K562 (cell line): Measurements from ENCODE around the gene RCN2. TPM values are rescaled to one million over a fixed set of nuclear protein-coding genes. Genes with fewer than 3 reads are reported as not detected.
"Not testable (repeated sequence)": the region's sequence is repeated elsewhere in the genome, so short reads cannot be mapped to it uniquely, and the experiment has no call there.

Source experiments
- ATAC-seq: fragments of 200-7000 bp; cut with Tn5 transposase; 3 replicates; pipeline ENCODE4 v1.9.1; 2020; ENCODE audit warnings: moderate library complexity
- BruUV-seq: library from RNA; stranded (reverse); fragments of 400-500 nt; replicated peaks from 2 replicates; lab custom pipeline; 2021; lab: Mats Ljungman, UMichigan
- CTCF ChIA-PET: fragments of 300-600 bp; formaldehyde crosslinking; extraction: SDS; loops from one replicate; lab custom pipeline; 2021; ENCODE audit warnings: low intra/inter-chr PET ratio; lab: Yijun Ruan, JAX
- POLR2A ChIA-PET: fragments of 300-600, 350-650 bp; sonication (Branson Sonifier 250); formaldehyde crosslinking; extraction: SDS; loops from one replicate; lab custom pipeline; 2021; ENCODE audit warnings: antibody characterized with exemption, inconsistent platforms; lab: Yijun Ruan, JAX
- DNase-seq, 4 experiments: peaks; one replicate each; pipeline versions ENCODE4 v3.0.0 to v3.0.0-alpha.2; 2011 to 2018; ENCODE audit warnings: low spot score in 3 of 4, mixed read lengths in 3 of 4; ENCODE audit errors: extremely low read depth in 1 of 4
- FAIRE-seq: peaks from 2 replicates; lab custom pipeline; 2011; peaks lifted over from hg19 to GRCh38; lab: Jason Lieb, UNC
- H2AFZ ChIP-seq: 2 replicates; pipeline ENCODE4 v1.6.0; 2011; ENCODE audit warnings: low read depth, low read length, control low read depth, inconsistent platforms
- H3K27ac ChIP-seq: fragments of 200-600 bp; 3 replicates; pipeline ENCODE4 v1.8.0; 2011; ENCODE audit warnings: low read depth, mild to moderate bottlenecking, control low read depth, inconsistent platforms, low read length, moderate library complexity, mixed read lengths; ENCODE audit errors: extremely low read depth
- H3K27me3 ChIP-seq, 2 experiments: fragments of 300-600 bp in 1 of 2; 2 replicates in 1 of 2; 3 replicates in 1 of 2; pipeline versions ENCODE4 v1.6.0 to v1.8.0; 2011; ENCODE audit warnings: inconsistent platforms in 2 of 2, low read length in 2 of 2, mild to moderate bottlenecking in 1 of 2, mixed read lengths in 1 of 2, moderate library complexity in 1 of 2; ENCODE audit not compliant: control insufficient read depth in 2 of 2, insufficient read depth in 2 of 2
- H3K36me3 ChIP-seq: fragments of 300-600 bp; 3 replicates; pipeline ENCODE4 v1.8.0; 2011; ENCODE audit warnings: mild to moderate bottlenecking, low read length, inconsistent platforms; ENCODE audit not compliant: control insufficient read depth, insufficient read depth
- H3K4me1 ChIP-seq, 2 experiments: fragments of 200-600 bp in 1 of 2; replicated peaks in 1 of 2; 2 replicates in 1 of 2; 3 replicates in 1 of 2; pipeline versions ENCODE4 v1.5.1 to v1.8.0; 2011; ENCODE audit warnings: inconsistent platforms in 2 of 2, low read length in 2 of 2, mild to moderate bottlenecking in 1 of 2, mixed read lengths in 1 of 2, moderate library complexity in 1 of 2; ENCODE audit not compliant: control insufficient read depth in 2 of 2, insufficient read depth in 2 of 2
- H3K4me2 ChIP-seq: 2 replicates; pipeline ENCODE4 v1.6.1; 2011; ENCODE audit warnings: low read length, control low read depth, inconsistent platforms, mixed read lengths; ENCODE audit not compliant: insufficient read depth
- H3K4me3 ChIP-seq: fragments of 200-600 bp; sonication (generic), shearing (Covaris generic); 2 replicates; pipeline ENCODE4 v1.5.1; 2016; ENCODE audit warnings: control low read depth, inconsistent platforms
- H3K79me2 ChIP-seq: fragments of 200-600 bp; 3 replicates; pipeline ENCODE4 v1.8.0; 2011; ENCODE audit warnings: low read length, inconsistent platforms; ENCODE audit not compliant: control insufficient read depth, insufficient read depth
- H3K9ac ChIP-seq, 2 experiments: 2 replicates each; pipeline versions ENCODE4 v1.6.0 to v1.6.1; 2011; ENCODE audit warnings: low read depth in 2 of 2, low read length in 2 of 2, control low read depth in 1 of 2, inconsistent platforms in 1 of 2, mild to moderate bottlenecking in 1 of 2, mixed read lengths in 1 of 2; ENCODE audit not compliant: insufficient read depth in 1 of 2
- H3K9me1 ChIP-seq: one replicate; pipeline ENCODE4 v1.6.0; 2011; ENCODE audit warnings: inconsistent platforms, mild to moderate bottlenecking, low read length, moderate library complexity; ENCODE audit not compliant: control insufficient read depth, insufficient read depth
- H3K9me3 ChIP-seq: replicated peaks from 2 replicates; pipeline ENCODE4 v1.5.1; 2011; ENCODE audit warnings: low read depth, low read length, inconsistent platforms; ENCODE audit not compliant: control insufficient read depth, insufficient read depth
- H4K20me1 ChIP-seq: replicated peaks from 2 replicates; pipeline ENCODE4 v1.6.1; 2011; ENCODE audit warnings: low read length, inconsistent platforms, mixed read lengths; ENCODE audit not compliant: control insufficient read depth, insufficient read depth
- CEBPG ChIP-seq, 3 experiments: fragments of 200-800 bp in 1 of 3; sonication (Bioruptor generic) in 1 of 3; sonication (generic) in 1 of 3; formaldehyde crosslinking in 1 of 3; IDR thresholded peaks in 2 of 3; conservative IDR thresholded peaks in 1 of 3; 2 replicates each; pipeline versions ENCODE4 v1.6.1 to v1.8.0; 2016 to 2022; ENCODE audit warnings: missing compliant biosample characterization in 2 of 3, missing genetic modification characterization in 2 of 3, mild to moderate bottlenecking in 1 of 3, missing genetic modification reagents in 1 of 3
- ZNF121 ChIP-seq: sonication (generic); formaldehyde crosslinking; conservative IDR thresholded peaks from 2 replicates; pipeline ENCODE4 v1.8.0; 2022; ENCODE audit warnings: missing genetic modification reagents
- ZNF146 ChIP-seq: IDR thresholded peaks from one replicate; pipeline ENCODE4 v1.6.1; 2018; ENCODE audit warnings: missing compliant biosample characterization; ENCODE audit not compliant: unreplicated experiment
- WGBS: fragments of 100-300 bp; shearing (Covaris generic); methylation state at CpG from one replicate; pipeline ENCODE4 v1.1.6; 2016; ENCODE audit warnings: low coverage, mixed read lengths; ENCODE audit not compliant: insufficient coverage; ENCODE audit errors: missing lambda C conversion rate; 5-methylcytosine and 5-hydroxymethylcytosine counted together
- in situ Hi-C: fragments of 300-500 bp; cut with MboI; formaldehyde crosslinking; loops from 4 replicates; pipeline ENCODE4 v1.15.0; 2018; ENCODE audit warnings: inconsistent platforms, mixed read lengths
- intact Hi-C: fragments of 100-400 bp; cut with micrococcal nuclease; formaldehyde crosslinking; loops from 2 replicates; pipeline ENCODE4 v1.14.2; 2022
- polyA plus RNA-seq, 8 experiments: library from polyadenylated mRNA; depleted of rRNA in 4 of 8; stranded (reverse) in 5 of 8; unstranded in 3 of 8; fragments of >200 nt; fragmentation: Nextera tagmentation in 2 of 8; fragmentation: Illumina TruSeq in 1 of 8; extraction: Ambion mirVana in 2 of 8; extraction: Trizol in 1 of 8; gene quantifications; 2 replicates each; pipeline versions ENCODE4 v1.2.1 to v1.2.3, GENCODE V29; 2011 to 2014; ENCODE audit warnings: inconsistent platforms in 1 of 8, missing spikeins in 1 of 8
- total RNA-seq, 7 experiments: library from RNA; depleted of rRNA in 6 of 7; stranded (reverse); fragments of >200 nt in 6 of 7; fragmentation: Illumina TruSeq in 2 of 7; extraction: Trizol in 2 of 7; gene quantifications; 2 replicates each; pipeline versions ENCODE4 v1.2.1 to v1.2.3, GENCODE V29; 2011 to 2021; ENCODE audit warnings: low replicate concordance in 1 of 7

The RCN2 gene
- total and polyA plus RNA-seq, 9 of the 15 experiments (the other 6 are each of a cell fraction or from before 2014, with no cell fraction given) = 20.9 to 63.6 (median 52.8) TPM

GRCh38 chr15:76892836-76893235 lies 38.7 kb upstream of the RCN2 start:
- ATAC-seq, H3K9ac ChIP-seq, H3K9me3 ChIP-seq, BruUV-seq, H3K79me2 ChIP-seq, H2AFZ ChIP-seq, H3K9me1 ChIP-seq, CTCF ChIA-PET: not testable (repeated sequence)
- peak; percentile 60 for TF ChIP-seq ZNF146 (CRISPR knock-in tag)
- TF ChIP-seq, all 486 proteins: peak for 1; not testable (repeated sequence) for 485
- FAIRE-seq, H3K4me1 ChIP-seq, in situ Hi-C loops, H3K4me3 ChIP-seq, H3K27ac ChIP-seq, intact Hi-C loops, H3K27me3 ChIP-seq, H3K4me2 ChIP-seq, DNase-seq, H3K36me3 ChIP-seq, H4K20me1 ChIP-seq, POLR2A ChIA-PET: not testable (repeated sequence)
- 58% methylated on average over 5 of the region's 5 CpGs for WGBS

- FAIRE-seq = no peak
- peaks cover 3% of the 10 kb centered on the region for H3K9me1 ChIP-seq
- no peak for ATAC-seq
- no peak overlapping the region for H3K27ac ChIP-seq
- TF ChIP-seq CEBPG (CRISPR knock-in tag; IDR thresholded peaks at IDR 0.05) (no peak), CEBPG (tag; conservative IDR thresholded peaks at IDR 0.05 in 1 of 2, IDR thresholded peaks at IDR 0.05 in 1 of 2) (no peak), ZNF121 (CRISPR knock-in tag) (peak; percentile 78)
- no TSS peak for BruUV-seq
- H4K20me1 ChIP-seq = no peaks in the 10 kb centered on the region
- peaks cover 0 to 3% of the 10 kb centered on the region in 2 experiments; a peak in 1 of 5 replicates for H3K4me1 ChIP-seq
- no peaks in the 10 kb centered on the region for H3K9me3 ChIP-seq
- no peak overlapping the region for H3K9ac ChIP-seq
- H3K79me2 ChIP-seq = no peaks in the 10 kb centered on the region
- intact Hi-C loops (no loop called here), in situ Hi-C loops (no loop called here)
- H3K36me3 ChIP-seq = no peaks in the 10 kb centered on the region
- H3K4me2 ChIP-seq = no peak overlapping the region
- ChIA-PET POLR2A (no interaction called here), CTCF (no interaction called here)
- 45% methylated on average over 2 of the region's 2 CpGs for WGBS
- H3K27me3 ChIP-seq = no peaks in the 10 kb centered on the region
- no peak for DNase-seq
- no peak overlapping the region for H3K4me3 ChIP-seq
- H2AFZ ChIP-seq = no peak overlapping the region
Observed at GRCh38 chr15:76894174-76894573, 37.4 kb upstream of the RCN2 start.
